GM19239 (cell line): ENCODE data around the gene PPARA.

ENCODE experiments used
- DNase-seq: peaks from one replicate; pipeline ENCODE4 v3.0.0; 2011; ENCODE audit warnings: low spot score; ENCODE audit not compliant: insufficient read length
- FAIRE-seq: peaks from 2 replicates; lab custom pipeline; 2011; peaks lifted over from hg19 to GRCh38; lab: Jason Lieb, UNC

Gene PPARA

GRCh38 chr22:46113110-46113909, 37.0 kb upstream of the PPARA start:
- DNase-seq (no peak), FAIRE-seq (no peak)

GRCh38 chr22:46113910-46114517, 36.3 kb upstream of the PPARA start:
- DNase-seq, result no peak
- no peak for FAIRE-seq

GRCh38 chr22:46114518-46115387, 35.6 kb upstream of the PPARA start:
- FAIRE-seq (no peak), DNase-seq (no peak)

GRCh38 chr22:46115388-46115678, 35.0 kb upstream of the PPARA start:
- no peak for FAIRE-seq
- no peak for DNase-seq

- no peak for FAIRE-seq
- DNase-seq, result no peak
Observed at GRCh38 chr22:46115755-46116490, 34.4 kb upstream of the PPARA start.

- DNase-seq (peak; percentile 99), FAIRE-seq (peak; percentile 79)
Observed at GRCh38 chr22:46116491-46116958, 33.8 kb upstream of the PPARA start.

GRCh38 chr22:46117206-46118199, 32.8 kb upstream of the PPARA start:
- DNase-seq, result no peak
- no peak for FAIRE-seq

GRCh38 chr22:46119093-46119728, 31.1 kb upstream of the PPARA start:
- FAIRE-seq (no peak), DNase-seq (no peak)

GRCh38 chr22:46119729-46120419, 30.5 kb upstream of the PPARA start:
- DNase-seq, result no peak
- no peak for FAIRE-seq

- DNase-seq, result no peak
- FAIRE-seq, result no peak
Observed at GRCh38 chr22:46120420-46120737, 29.9 kb upstream of the PPARA start.

- FAIRE-seq, result no peak
- DNase-seq, result no peak
Observed at GRCh38 chr22:46121079-46121478, 29.2 kb upstream of the PPARA start.

GRCh38 chr22:46121523-46122287, 28.6 kb upstream of the PPARA start:
- FAIRE-seq (no peak), DNase-seq (no peak)

- DNase-seq (peak; percentile 92), FAIRE-seq (peak; percentile 71)
Observed at GRCh38 chr22:46122511-46122971, 27.8 kb upstream of the PPARA start.

GRCh38 chr22:46122980-46123693, 27.2 kb upstream of the PPARA start:
- DNase-seq, result no peak
- no peak for FAIRE-seq

- FAIRE-seq, result no peak
- no peak for DNase-seq
Observed at GRCh38 chr22:46123694-46124382, 26.5 kb upstream of the PPARA start.
